Esophagus muscularis mucosa (tissue), 4 donors: ENCODE measurements around the gene STK10. TPM values are rescaled to one million over a fixed set of nuclear protein-coding genes. Genes with fewer than 3 reads are reported as not detected.

Source experiments
- DNase-seq: peaks from one replicate; pipeline ENCODE4 v3.0.0-alpha.2; 2017; ENCODE audit errors: extremely low spot score
- H3K27ac ChIP-seq, 4 donors: fragments of 200-600 bp; sonication (generic); replicated peaks in 1 of 4; 1 replicate in 3 of 4; 2 replicates in 1 of 4; pipeline ENCODE4 v1.5.1; 2016 to 2019; ENCODE audit warnings: mild to moderate bottlenecking in 1 of 4
- H3K27me3 ChIP-seq, 4 donors: fragments of 200-600 bp; sonication (generic); one replicate each; pipeline versions ENCODE4 v1.5.1 to v1.6.0; 2016 to 2019
- H3K36me3 ChIP-seq, 4 donors: fragments of 200-600 bp; sonication (generic); one replicate each; pipeline ENCODE4 v1.5.1; 2016 to 2019
- H3K4me1 ChIP-seq, 4 donors: fragments of 200-600 bp; sonication (generic); one replicate each; pipeline ENCODE4 v1.5.1; 2016 to 2019
- H3K4me3 ChIP-seq, 4 donors: fragments of 200-600 bp; sonication (generic); 1 replicate in 2 of 4; 2 replicates in 2 of 4; pipeline ENCODE4 v1.5.1; 2016 to 2019; ENCODE audit warnings: mild to moderate bottlenecking in 4 of 4, moderate library complexity in 1 of 4
- H3K9me3 ChIP-seq, 4 donors: fragments of 200-600 bp; sonication (generic); 1 replicate in 3 of 4; 2 replicates in 1 of 4; pipeline ENCODE4 v1.5.1; 2016 to 2019
- EP300 ChIP-seq: sonication (generic); formaldehyde crosslinking; IDR thresholded peaks from one replicate; pipeline ENCODE4 v1.6.1; 2017; ENCODE audit warnings: antibody characterized with exemption
- POLR2A ChIP-seq: fragments of 450-650 bp; IDR thresholded peaks from one replicate; pipeline ENCODE4 v1.6.1; 2017; ENCODE audit warnings: antibody characterized with exemption, moderate library complexity, mild to moderate bottlenecking, low read depth
- POLR2AphosphoS5 ChIP-seq, 2 donors: sonication (generic); formaldehyde crosslinking; IDR thresholded peaks; one replicate each; pipeline ENCODE4 v1.6.1; 2017; ENCODE audit warnings: antibody characterized with exemption in 2 of 2
- WGBS: methylation state at CpG from one replicate; pipeline ENCODE4 v1.1.5; 2018; 5-methylcytosine and 5-hydroxymethylcytosine counted together
- intact Hi-C: fragments of 100-400 bp; cut with DNase I; formaldehyde crosslinking; loops from one replicate; pipeline ENCODE4 v1.15.1; 2023
- total RNA-seq, 4 donors: library from RNA; depleted of rRNA; stranded (reverse); fragments of >200 nt; gene quantifications; one replicate each; pipeline versions ENCODE4 v1.1.0 to v1.2.1, GENCODE V29; 2016
- TF ChIP-seq, protein P1 (sequence below), 3 experiments: fragments of 200-600 bp in 2 of 3; fragments of 450-650 bp in 1 of 3; sonication (generic) in 2 of 3; IDR thresholded peaks; one replicate each; pipeline ENCODE4 v1.5.1; 2017 to 2019; ENCODE audit warnings: antibody characterized with exemption in 3 of 3, mild to moderate bottlenecking in 2 of 3, moderate library complexity in 1 of 3

Gene STK10
- total RNA-seq, 4 donors from 2014 or later: 18.8 to 21.8 (median 19.4) TPM

- TF ChIP-seq POLR2AphosphoS5 (IDR thresholded peaks at IDR 0.05): no peak
- no peak for TF ChIP-seq POLR2A
- TF ChIP-seq EP300: no peak
- TF ChIP-seq, protein P1, sequence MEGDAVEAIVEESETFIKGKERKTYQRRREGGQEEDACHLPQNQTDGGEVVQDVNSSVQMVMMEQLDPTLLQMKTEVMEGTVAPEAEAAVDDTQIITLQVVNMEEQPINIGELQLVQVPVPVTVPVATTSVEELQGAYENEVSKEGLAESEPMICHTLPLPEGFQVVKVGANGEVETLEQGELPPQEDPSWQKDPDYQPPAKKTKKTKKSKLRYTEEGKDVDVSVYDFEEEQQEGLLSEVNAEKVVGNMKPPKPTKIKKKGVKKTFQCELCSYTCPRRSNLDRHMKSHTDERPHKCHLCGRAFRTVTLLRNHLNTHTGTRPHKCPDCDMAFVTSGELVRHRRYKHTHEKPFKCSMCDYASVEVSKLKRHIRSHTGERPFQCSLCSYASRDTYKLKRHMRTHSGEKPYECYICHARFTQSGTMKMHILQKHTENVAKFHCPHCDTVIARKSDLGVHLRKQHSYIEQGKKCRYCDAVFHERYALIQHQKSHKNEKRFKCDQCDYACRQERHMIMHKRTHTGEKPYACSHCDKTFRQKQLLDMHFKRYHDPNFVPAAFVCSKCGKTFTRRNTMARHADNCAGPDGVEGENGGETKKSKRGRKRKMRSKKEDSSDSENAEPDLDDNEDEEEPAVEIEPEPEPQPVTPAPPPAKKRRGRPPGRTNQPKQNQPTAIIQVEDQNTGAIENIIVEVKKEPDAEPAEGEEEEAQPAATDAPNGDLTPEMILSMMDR (IDR thresholded peaks at IDR 0.05): no peak
- DNase-seq: no peak
- Histone ChIP-seq H3K9me3 (no peaks in the 10 kb centered on the region), H3K27me3 (no peaks in the 10 kb centered on the region), H3K27ac (no peak overlapping the region), H3K4me3 (no peak overlapping the region), H3K4me1 (peaks cover 0 to 20% (median 7%) of the 10 kb centered on the region in 4 donors), H3K36me3 (peaks cover 5 to 39% (median 31%) of the 10 kb centered on the region in 4 donors)
- intact Hi-C loops: no loop called here
- 99% methylated on average over 14 of the region's 14 CpGs for WGBS
These were observed 105.8 kb downstream of the STK10 start for GRCh38 chr5:172082180-172082579.

DNA sequence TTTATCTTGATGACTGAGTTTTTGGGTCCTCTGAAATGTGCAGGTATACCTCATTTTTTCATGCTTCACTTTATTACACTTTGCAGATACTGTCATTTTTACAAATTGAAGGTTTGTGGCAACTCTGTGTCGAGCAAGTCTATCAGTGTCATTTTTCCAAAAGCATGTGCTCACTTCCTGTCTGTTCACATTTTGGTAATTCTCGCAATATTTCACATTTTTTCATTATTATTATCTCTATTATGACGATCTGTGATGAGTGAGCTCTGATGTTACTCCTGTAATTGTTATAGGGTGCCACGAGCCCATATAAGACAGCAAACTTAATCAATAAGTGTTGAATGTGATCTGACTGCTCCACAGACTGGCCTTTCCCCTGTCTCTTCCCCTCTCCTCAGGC, 108.1 kb downstream of the STK10 start:
- Histone ChIP-seq H3K36me3 (peaks cover 5 to 58% (median 36%) of the 10 kb centered on the region in 4 donors), H3K27ac (no peak overlapping the region), H3K27me3 (no peaks in the 10 kb centered on the region), H3K4me3 (no peak overlapping the region), H3K9me3 (no peaks in the 10 kb centered on the region), H3K4me1 (peaks cover 0 to 20% (median 7%) of the 10 kb centered on the region in 4 donors)
- TF ChIP-seq EP300 (no peak), POLR2A (no peak), POLR2AphosphoS5 (IDR thresholded peaks at IDR 0.05) (no peak)
- TF ChIP-seq, protein P1 (IDR thresholded peaks at IDR 0.05): no peak
- 95% methylated on average over 4 of the region's 4 CpGs for WGBS
- intact Hi-C loops: no loop called here
- no peak for DNase-seq

GRCh38 chr5:172078726-172079345, 109.2 kb downstream of the STK10 start:
- WGBS: 61% methylated on average over 8 of the region's 8 CpGs
- DNase-seq: no peak
- TF ChIP-seq POLR2A (no peak), POLR2AphosphoS5 (IDR thresholded peaks at IDR 0.05) (no peak), EP300 (no peak)
- TF ChIP-seq, protein P1 (IDR thresholded peaks at IDR 0.05): no peak
- peaks cover 0 to 20% (median 7%) of the 10 kb centered on the region in 4 donors for H3K4me1 ChIP-seq
- H3K9me3 ChIP-seq: no peaks in the 10 kb centered on the region
- H3K4me3 ChIP-seq: no peak overlapping the region
- H3K27ac ChIP-seq: no peak overlapping the region
- H3K36me3 ChIP-seq: peaks cover 5 to 65% (median 40%) of the 10 kb centered on the region in 4 donors
- no peaks in the 10 kb centered on the region for H3K27me3 ChIP-seq
- intact Hi-C loops: no loop called here

GRCh38 chr5:172077664-172078425, 110.2 kb downstream of the STK10 start:
- no peaks in the 10 kb centered on the region for H3K27me3 ChIP-seq
- H3K4me3 ChIP-seq: no peak overlapping the region
- H3K9me3 ChIP-seq: no peaks in the 10 kb centered on the region
- H3K36me3 ChIP-seq: peaks cover 4 to 61% (median 39%) of the 10 kb centered on the region in 4 donors
- no peak overlapping the region for H3K27ac ChIP-seq
- TF ChIP-seq POLR2A (no peak), POLR2AphosphoS5 (IDR thresholded peaks at IDR 0.05) (no peak), EP300 (no peak)
- TF ChIP-seq, protein P1 (IDR thresholded peaks at IDR 0.05): no peak
- intact Hi-C loops: no loop called here
- no peak for DNase-seq
- WGBS: 85% methylated on average over 9 of the region's 9 CpGs
- peaks cover 0 to 20% (median 7%) of the 10 kb centered on the region in 4 donors for H3K4me1 ChIP-seq
